ENCODE measurements around the gene SLIT3.

The SLIT3 gene

DNA sequence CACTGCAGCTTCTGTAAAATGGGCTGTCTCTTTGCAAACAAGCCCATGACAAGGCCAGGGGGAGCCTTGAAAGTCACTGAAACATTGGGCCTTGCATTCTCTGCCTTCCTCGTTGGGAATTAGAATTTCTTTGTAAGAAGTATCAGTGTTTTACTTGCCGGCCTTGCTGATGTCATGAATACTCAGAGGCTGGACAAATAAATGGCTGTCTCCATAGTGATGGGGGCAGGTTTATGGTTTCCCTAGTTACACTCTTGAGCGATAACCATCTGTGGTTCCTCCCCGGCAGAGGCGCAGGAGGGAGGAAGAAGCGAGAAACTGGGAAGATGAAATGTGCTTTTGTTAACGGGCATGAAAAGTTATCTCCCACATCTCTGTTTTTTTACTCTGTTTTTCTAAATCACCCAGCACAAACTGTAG is 449.0 kb downstream of the SLIT3 start:
- Histone ChIP-seq H3K36me3 (ENCODE audit: insufficient read depth, low read length) (no peaks in the 10 kb centered on the region), H3K9me3 (ENCODE audit: low read depth, low read length) (no peaks in the 10 kb centered on the region), H3K9ac (ENCODE audit: insufficient read length) (no peak overlapping the region), H3K4me3 (no peak overlapping the region), H3K27ac (no peak overlapping the region)
- no peak for DNase-seq (ENCODE audit: low read depth, low spot score)
- no peak for TF ChIP-seq FOXP2 (optimal IDR thresholded peaks at IDR 0.05; ENCODE audit: control extremely low read depth, extremely low read length, insufficient read depth)
- TF ChIP-seq EZH2 (IDR thresholded peaks at IDR 0.05) = no peak
- TF ChIP-seq POLR2AphosphoS5 (IDR thresholded peaks at IDR 0.05; ENCODE audit: borderline replicate concordance, low read depth, low read length) = no peak

DNA sequence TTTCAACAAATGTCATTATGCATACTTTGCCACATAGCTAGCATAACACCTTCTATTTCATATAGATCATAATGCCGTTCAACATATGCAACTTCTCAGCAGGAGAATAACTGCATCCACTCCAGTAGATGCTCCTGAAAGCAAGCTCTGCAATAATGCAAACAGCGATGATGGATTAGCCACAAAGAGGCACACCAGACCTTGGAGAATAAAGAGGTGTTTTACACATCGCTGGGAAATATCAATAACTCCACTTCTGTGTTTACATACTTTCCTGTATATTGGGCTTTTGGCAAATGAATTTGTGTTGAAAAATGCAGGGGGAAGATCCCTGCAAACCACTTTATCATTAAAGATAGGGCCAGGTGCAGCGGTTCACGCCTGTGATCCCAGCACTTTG is 450.3 kb downstream of the SLIT3 start:
- H3K9ac ChIP-seq (ENCODE audit: insufficient read length) = no peak overlapping the region
- H3K9me3 ChIP-seq (ENCODE audit: low read depth, low read length) = no peaks in the 10 kb centered on the region
- no peaks in the 10 kb centered on the region for H3K36me3 ChIP-seq (ENCODE audit: insufficient read depth, low read length)
- DNase-seq (ENCODE audit: low read depth, low spot score) = no peak
- TF ChIP-seq EZH2 (IDR thresholded peaks at IDR 0.05) = no peak
- no peak for TF ChIP-seq POLR2AphosphoS5 (IDR thresholded peaks at IDR 0.05; ENCODE audit: borderline replicate concordance, low read depth, low read length)
- no peak for TF ChIP-seq FOXP2 (optimal IDR thresholded peaks at IDR 0.05; ENCODE audit: control extremely low read depth, extremely low read length, insufficient read depth)
- no peak overlapping the region for H3K27ac ChIP-seq
- no peak overlapping the region for H3K4me3 ChIP-seq

DNA sequence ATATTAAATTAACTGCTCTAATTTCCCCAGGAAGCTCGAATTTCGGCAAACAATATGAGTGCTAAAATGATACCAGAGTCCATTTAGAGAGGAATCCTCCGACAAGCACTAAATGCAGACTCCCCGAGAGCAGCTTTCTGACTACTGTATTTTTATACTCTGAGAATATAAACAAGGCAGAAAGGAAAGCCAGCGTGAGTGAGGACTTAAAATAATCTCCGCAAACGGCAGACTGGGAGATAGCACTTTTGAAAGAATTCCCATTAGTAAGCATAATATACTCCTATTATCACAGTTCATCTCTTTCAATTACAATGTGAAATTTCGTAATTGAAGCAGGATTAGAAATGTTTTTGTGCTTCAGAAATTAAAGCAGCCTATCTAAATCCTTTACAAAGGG is 452.4 kb downstream of the SLIT3 start:
- Histone ChIP-seq H3K27ac (no peak overlapping the region), H3K36me3 (ENCODE audit: insufficient read depth, low read length) (no peaks in the 10 kb centered on the region), H3K9ac (ENCODE audit: insufficient read length) (no peak overlapping the region), H3K9me3 (ENCODE audit: low read depth, low read length) (no peaks in the 10 kb centered on the region), H3K4me3 (no peak overlapping the region)
- no peak for DNase-seq (ENCODE audit: low read depth, low spot score)
- TF ChIP-seq EZH2 (IDR thresholded peaks at IDR 0.05) = no peak
- no peak for TF ChIP-seq FOXP2 (optimal IDR thresholded peaks at IDR 0.05; ENCODE audit: control extremely low read depth, extremely low read length, insufficient read depth)
- no peak for TF ChIP-seq POLR2AphosphoS5 (IDR thresholded peaks at IDR 0.05; ENCODE audit: borderline replicate concordance, low read depth, low read length)

DNA sequence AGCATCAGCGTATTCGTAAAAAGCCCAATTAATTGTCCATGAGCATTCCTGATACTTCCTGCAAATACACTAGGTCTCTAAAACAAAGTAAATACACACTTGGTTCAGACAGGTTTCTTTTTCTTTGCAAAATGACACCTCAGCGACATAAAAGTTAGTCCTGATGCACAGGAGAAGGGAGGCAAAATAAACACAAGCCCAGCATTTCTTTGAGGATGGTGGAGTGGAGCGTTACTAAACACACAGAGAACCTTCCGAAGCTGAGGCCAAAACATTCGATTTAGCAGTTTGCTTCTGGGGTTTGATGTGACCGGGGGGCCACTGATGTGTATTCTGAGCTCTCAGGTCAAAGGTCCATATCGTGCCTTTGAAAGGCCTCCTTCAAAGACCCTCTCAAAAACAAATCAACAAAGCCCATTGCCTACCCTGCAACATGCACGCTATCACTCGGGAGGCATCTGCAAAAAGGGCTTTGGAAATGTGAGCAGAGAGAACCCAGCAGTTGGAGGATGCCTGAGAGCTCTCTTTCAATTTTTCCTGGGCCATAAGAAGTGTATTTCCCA is 453.3 kb downstream of the SLIT3 start:
- H3K36me3 ChIP-seq (ENCODE audit: insufficient read depth, low read length) = no peaks in the 10 kb centered on the region
- H3K9ac ChIP-seq (ENCODE audit: insufficient read length) = no peak overlapping the region
- no peak overlapping the region for H3K4me3 ChIP-seq
- TF ChIP-seq FOXP2 (optimal IDR thresholded peaks at IDR 0.05; ENCODE audit: control extremely low read depth, extremely low read length, insufficient read depth) = no peak
- TF ChIP-seq EZH2 (IDR thresholded peaks at IDR 0.05) = no peak
- H3K27ac ChIP-seq = no peak overlapping the region
- no peak for DNase-seq (ENCODE audit: low read depth, low spot score)
- H3K9me3 ChIP-seq (ENCODE audit: low read depth, low read length) = no peaks in the 10 kb centered on the region

DNA sequence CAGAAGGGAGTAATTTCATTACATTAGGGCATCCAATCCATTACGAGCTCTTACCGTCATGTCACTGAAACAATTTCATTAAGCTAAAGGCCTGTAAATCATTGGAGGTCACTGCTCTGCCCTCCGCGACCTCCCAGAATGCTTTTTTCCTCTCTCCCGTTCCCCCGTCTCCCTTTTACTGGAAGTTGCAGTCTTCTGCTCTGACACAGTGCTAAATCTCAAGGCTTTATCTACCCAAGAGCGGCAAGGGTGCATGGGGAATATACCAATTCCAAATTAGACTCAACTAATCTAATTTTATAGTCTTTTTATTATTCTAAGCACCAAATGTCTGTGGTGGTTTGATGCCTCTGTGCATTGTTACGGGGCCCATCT is 456.0 kb downstream of the SLIT3 start:
- no peak overlapping the region for H3K27ac ChIP-seq
- DNase-seq (ENCODE audit: low read depth, low spot score) = no peak
- H3K9me3 ChIP-seq (ENCODE audit: low read depth, low read length) = no peaks in the 10 kb centered on the region
- no peaks in the 10 kb centered on the region for H3K36me3 ChIP-seq (ENCODE audit: insufficient read depth, low read length)
- no peak overlapping the region for H3K9ac ChIP-seq (ENCODE audit: insufficient read length)
- H3K4me3 ChIP-seq = no peak overlapping the region
- TF ChIP-seq EZH2 (IDR thresholded peaks at IDR 0.05) = no peak
- TF ChIP-seq POLR2AphosphoS5 (IDR thresholded peaks at IDR 0.05; ENCODE audit: borderline replicate concordance, low read depth, low read length) = no peak
- TF ChIP-seq FOXP2 (optimal IDR thresholded peaks at IDR 0.05; ENCODE audit: control extremely low read depth, extremely low read length, insufficient read depth) = no peak

DNA sequence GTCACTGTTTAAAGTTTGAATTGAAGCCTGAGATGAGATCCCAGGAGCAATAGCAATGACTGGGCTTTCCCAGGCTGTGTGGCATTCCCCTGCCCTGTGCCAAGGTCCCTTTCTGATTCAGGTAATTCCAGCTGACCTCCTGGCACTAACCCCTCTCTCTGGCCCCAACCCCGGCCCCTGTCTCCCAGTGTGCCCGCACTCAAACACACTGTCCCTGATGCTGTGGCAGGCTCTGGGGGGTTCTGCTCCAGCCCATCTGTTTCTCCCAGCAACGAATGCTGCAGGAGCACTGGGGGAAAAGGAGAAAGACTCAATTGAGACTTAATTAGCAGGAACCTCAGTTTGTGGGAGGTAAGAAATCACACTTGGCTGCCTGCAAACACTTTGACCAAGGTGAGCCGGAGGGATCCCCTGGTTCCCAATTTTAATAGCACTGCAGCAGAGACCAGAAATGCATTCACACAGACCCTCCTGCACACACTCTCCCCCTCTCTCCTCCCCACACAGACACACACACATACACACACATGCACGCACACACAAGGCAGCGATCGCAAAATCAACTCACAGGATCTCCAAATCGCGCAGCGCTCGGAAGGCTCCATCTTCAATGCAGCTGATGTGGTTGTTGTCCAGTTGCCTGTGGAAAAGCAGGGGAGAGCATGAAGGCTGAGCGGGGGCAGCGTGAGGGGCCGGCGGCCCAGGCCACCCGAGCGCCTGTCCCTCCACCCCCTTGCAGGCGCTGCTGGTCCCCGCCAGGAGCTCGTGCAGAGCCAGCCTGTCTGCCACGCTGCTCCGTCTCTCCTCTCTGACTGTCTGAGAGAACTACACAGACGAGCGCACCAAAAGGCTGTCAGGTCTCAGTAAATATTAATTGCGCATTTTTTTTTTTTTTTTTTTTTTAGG is 456.7 kb downstream of the SLIT3 start:
- Histone ChIP-seq H3K27ac (no peak overlapping the region), H3K36me3 (ENCODE audit: insufficient read depth, low read length) (no peaks in the 10 kb centered on the region), H3K9me3 (ENCODE audit: low read depth, low read length) (no peaks in the 10 kb centered on the region), H3K4me3 (no peak overlapping the region), H3K9ac (ENCODE audit: insufficient read length) (no peak overlapping the region)
- DNase-seq (ENCODE audit: low read depth, low spot score) = no peak
- TF ChIP-seq POLR2AphosphoS5 (IDR thresholded peaks at IDR 0.05; ENCODE audit: borderline replicate concordance, low read depth, low read length) = no peak
- no peak for TF ChIP-seq EZH2 (IDR thresholded peaks at IDR 0.05)
- TF ChIP-seq FOXP2 (optimal IDR thresholded peaks at IDR 0.05; ENCODE audit: control extremely low read depth, extremely low read length, insufficient read depth) = no peak

DNA sequence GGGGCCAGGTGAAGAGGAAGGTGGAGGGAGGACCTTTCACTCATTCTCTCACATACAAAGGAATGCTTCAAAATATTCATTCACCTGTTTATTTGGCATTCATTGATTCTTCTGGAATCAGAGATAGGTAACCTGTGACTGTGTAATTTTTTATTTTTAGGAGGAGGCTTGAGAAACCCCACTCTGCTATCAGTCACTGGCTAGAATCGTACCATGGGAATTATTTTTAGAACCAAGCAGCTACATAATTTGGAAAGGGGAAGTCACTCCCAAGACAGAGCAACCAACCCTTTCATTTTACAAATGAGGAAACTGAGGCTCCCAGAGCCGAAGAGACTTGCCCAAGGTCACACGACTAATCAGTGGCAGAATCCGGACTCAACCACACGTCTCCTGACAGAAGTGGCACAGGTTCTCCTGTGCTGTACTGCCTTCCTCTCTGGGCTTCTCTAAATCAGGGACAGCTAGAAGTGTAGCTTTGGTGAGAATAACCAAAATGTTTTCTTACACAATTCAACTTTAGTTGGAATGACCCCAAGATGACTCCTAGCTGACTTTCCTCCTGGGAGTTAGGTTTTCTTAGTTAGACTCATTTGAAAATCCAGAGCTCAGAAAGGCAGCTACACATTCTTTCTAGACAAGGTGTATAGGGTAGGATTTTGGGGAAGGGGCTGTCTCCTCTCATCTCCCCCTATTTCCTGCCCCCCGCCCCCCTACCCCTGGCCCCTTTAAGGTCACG is 457.5 kb downstream of the SLIT3 start:
- DNase-seq (ENCODE audit: low read depth, low spot score) = no peak
- TF ChIP-seq EZH2 (IDR thresholded peaks at IDR 0.05) (no peak), FOXP2 (optimal IDR thresholded peaks at IDR 0.05; ENCODE audit: control extremely low read depth, extremely low read length, insufficient read depth) (no peak), POLR2AphosphoS5 (IDR thresholded peaks at IDR 0.05; ENCODE audit: borderline replicate concordance, low read depth, low read length) (no peak)
- Histone ChIP-seq H3K27ac (no peak overlapping the region), H3K4me3 (no peak overlapping the region), H3K9ac (ENCODE audit: insufficient read length) (no peak overlapping the region), H3K9me3 (ENCODE audit: low read depth, low read length) (no peaks in the 10 kb centered on the region), H3K36me3 (ENCODE audit: insufficient read depth, low read length) (no peaks in the 10 kb centered on the region)

DNA sequence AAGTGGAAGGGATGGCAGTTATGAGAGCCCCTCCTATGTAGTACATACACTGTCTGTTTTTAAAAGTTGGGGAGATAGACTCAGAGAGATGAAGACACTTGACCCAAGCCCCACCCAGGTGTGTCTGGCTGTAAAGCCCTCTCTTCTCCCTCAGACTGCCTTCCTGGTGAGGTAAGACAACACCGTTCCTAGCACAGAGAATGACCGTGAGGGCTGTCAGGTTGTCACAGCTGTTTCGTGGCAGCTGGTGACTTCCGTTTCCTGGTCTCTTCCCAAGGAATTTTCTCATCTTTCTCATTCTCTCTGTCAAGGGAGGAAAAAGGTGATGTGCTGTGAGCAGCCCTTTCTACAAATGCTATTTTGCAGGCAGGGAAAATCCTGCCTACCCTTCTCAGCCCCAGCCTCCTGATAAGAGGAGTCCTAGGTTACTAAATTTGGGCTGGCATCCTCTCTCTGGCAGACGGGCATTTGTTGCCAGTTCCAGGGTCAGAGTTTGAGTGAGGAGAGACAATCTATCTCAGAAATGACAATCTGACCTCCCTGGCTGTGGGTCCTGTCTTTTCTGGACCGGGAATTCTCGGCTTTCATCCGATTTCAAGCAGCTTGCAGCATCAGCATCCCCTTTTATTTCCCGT is 458.3 kb downstream of the SLIT3 start:
- DNase-seq (ENCODE audit: low read depth, low spot score) = no peak
- no peak for TF ChIP-seq EZH2 (IDR thresholded peaks at IDR 0.05)
- no peak for TF ChIP-seq POLR2AphosphoS5 (IDR thresholded peaks at IDR 0.05; ENCODE audit: borderline replicate concordance, low read depth, low read length)
- TF ChIP-seq FOXP2 (optimal IDR thresholded peaks at IDR 0.05; ENCODE audit: control extremely low read depth, extremely low read length, insufficient read depth) = no peak
- H3K4me3 ChIP-seq = no peak overlapping the region

More for the DNA sequence above, 458.3 kb downstream of the SLIT3 start:
- Histone ChIP-seq H3K9me3 (ENCODE audit: low read depth, low read length) (no peaks in the 10 kb centered on the region), H3K27ac (no peak overlapping the region), H3K36me3 (ENCODE audit: insufficient read depth, low read length) (no peaks in the 10 kb centered on the region), H3K9ac (ENCODE audit: insufficient read length) (no peak overlapping the region)

Data from SK-N-MC (cell line).